Hematopoietic multipotent progenitor cell treated with erythropoietin and hydrocortisone succinate and interleukin-3 and kit ligand, for 15 days (in vitro differentiated cells): Measurements from ENCODE around the gene ACER3.
"Not testable (repeated sequence)": the region's sequence is repeated elsewhere in the genome, so short reads cannot be mapped to it uniquely, and the experiment has no call there.

ENCODE experiments used
- DNase-seq: peaks from one replicate; pipeline ENCODE4 v3.0.0-alpha.2; 2015; ENCODE audit warnings: low spot score

The ACER3 gene

GRCh38 chr11:77057938-77058474 lies 197.3 kb downstream of the ACER3 start:
- no peak for DNase-seq

DNA sequence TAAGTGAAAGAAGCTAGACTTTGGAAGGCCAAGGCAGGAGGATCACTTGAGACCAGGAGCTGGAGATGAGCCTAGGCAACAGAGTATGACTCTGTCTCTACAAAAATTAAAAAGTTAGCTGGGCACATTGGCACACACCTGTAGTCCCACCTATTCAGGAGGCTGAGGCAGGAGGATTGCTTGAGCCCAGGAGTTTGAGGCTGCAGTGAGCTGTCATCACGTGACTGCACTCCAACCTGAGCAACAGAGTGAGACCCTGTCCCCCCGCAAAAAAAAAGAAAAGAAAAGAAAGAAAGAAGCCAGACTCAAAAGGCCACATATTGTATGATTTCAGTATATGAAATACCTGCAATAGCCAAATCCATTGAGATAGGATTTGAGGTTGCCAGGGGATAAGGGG lies 198.2 kb downstream of the ACER3 start:
- DNase-seq: no peak

- no peak for DNase-seq
These were observed 199.1 kb downstream of the ACER3 start for GRCh38 chr11:77059806-77060205.

DNA sequence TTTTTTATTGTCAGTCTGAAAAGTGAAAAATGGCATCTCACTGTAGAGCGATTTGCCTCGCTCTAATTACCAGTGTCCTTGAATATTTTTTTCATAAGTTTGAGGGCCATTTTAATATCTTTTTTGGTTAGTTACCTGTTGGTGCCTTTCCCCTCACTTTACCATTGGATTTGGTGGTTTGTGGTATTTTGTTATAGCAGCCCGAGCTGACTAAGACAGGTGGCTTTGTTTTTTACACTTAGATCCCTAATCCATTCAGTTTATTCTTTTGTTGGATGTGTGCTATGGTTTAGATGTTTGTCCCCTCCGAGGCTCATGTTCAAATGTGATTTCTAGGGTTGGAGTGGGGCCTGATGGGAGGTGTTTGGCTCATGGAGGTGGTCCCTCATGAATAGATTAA lies 199.5 kb downstream of the ACER3 start:
- DNase-seq: no peak

GRCh38 chr11:77061258-77061657 lies 200.5 kb downstream of the ACER3 start:
- DNase-seq: not testable (repeated sequence)

DNA sequence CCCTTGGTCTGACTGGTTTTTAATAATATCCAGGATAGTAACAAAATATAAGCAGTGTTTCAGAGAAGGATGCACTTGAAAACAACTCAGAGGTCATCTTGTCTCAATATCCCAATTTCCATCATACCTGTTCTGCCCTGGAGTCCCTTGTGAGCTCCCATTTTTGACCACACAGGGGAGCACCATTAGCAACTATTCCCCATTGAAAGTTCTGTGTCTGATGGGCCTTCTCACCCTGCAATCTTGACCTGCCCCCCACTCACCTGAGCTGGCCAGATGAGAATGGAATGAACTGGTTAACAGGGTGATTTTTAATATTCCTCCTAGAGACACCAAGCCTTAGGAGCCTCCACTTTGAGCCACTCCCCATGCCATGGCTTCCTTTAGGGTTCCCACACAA lies 202.2 kb downstream of the ACER3 start:
- DNase-seq: no peak

DNA sequence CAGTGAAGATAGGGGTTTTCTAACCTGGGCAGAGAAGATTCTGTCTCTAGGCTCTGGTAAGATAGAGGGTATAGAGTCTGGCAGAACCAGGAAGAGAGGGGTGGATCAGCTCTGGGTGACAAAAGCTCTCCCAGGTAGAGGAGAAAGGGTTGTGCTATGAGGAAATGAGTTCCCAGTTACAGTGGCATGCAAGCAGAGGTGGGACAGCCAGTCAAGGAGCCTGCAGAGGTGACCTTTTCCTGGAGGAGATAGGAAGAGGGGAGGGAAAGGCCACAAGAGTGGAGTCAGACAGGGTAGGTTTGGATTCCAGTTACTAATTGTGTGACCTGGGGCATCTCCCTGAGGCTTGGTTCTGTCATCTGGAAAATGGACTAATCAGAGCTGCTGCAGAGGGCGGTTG lies 202.7 kb downstream of the ACER3 start:
- no peak for DNase-seq

DNA sequence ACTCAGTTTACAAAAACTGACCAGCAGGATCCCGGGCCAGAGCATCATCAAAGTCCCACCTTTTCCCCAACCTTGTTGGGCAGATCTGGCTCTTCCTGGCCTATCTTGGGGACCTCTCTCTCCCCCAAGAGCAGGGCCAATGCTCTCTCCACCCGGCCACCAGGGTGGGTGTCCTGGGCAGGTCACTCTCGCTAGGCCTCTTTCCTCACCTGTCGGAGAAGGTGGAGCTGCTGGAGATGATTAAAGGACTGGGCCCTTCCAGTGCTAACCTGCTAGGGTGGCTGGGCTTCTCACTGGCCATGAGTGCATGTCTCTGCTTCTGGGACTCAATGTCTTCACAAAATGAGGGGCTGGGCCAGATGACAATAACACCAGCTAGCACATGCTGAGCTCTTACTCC lies 203.1 kb downstream of the ACER3 start:
- no peak for DNase-seq

GRCh38 chr11:77064648-77065217 lies 204.0 kb downstream of the ACER3 start:
- DNase-seq: no peak

DNA sequence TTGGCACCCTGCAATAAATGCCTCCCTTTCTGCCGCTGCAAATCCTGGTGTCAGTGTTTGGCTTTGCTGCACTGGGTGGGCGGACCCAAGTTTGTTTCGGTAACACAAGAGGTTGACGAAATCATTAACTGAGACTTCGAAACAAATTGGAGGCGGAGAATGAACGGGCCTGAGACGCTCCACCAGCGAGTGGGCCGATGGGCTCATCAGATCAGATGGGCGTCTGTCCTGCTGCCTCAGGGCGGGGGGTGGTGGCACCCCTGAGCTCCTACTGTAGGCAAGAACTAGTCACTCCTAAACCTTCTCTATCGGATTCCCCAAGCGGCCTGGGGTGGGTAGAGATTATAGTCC lies 205.1 kb downstream of the ACER3 start:
- DNase-seq: peak; percentile 57

GRCh38 chr11:77066229-77067042 lies 205.7 kb downstream of the ACER3 start, which contains the start of gene CAPN5:
CAPN5 (plus strand) TSS chr11:77066971; CDS start chr11:77084887, 17,916 bp downstream.
- DNase-seq: peak; percentile 89

DNA sequence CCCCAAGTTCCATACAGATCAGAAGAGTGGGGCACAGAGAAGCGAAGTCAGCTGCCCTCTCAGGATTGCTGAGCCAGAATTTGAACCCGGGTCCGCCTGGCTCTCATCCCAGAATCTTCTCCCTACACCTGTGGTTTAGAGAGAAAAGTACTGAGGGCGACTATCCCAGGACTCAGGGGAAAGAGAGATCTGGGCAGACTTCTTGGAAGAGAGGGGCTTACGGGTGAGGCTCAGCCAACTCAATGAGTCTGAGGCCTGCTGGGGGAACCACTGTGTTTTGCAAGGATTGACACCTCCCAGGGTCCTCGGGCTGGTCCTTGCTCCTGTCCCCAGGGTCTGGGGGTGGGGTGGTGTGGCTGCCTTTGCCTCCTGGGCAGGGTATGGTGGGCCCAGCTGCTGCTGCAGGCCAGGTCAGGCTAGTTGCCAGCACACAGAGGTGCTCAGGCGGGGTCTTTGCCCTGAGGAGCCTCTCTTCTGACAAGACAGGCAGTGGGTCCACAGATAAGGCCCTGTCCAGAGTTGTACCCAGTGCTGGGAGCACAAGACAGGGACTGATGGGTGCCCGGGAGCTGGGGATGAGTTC lies 207.2 kb downstream of the ACER3 start:
- no peak for DNase-seq

- no peak for DNase-seq
These were observed 208.0 kb downstream of the ACER3 start for GRCh38 chr11:77068457-77069335.

- no peak for DNase-seq
These were observed 208.7 kb downstream of the ACER3 start for GRCh38 chr11:77069336-77069968.

- DNase-seq: no peak
These were observed 209.4 kb downstream of the ACER3 start for GRCh38 chr11:77069969-77070582.

- no peak for DNase-seq
These were observed 210.4 kb downstream of the ACER3 start for GRCh38 chr11:77071077-77071476.

- DNase-seq: no peak
These were observed 211.2 kb downstream of the ACER3 start for GRCh38 chr11:77071671-77072605.

- no peak for DNase-seq
These were observed 212.2 kb downstream of the ACER3 start for GRCh38 chr11:77072851-77073327.

DNA sequence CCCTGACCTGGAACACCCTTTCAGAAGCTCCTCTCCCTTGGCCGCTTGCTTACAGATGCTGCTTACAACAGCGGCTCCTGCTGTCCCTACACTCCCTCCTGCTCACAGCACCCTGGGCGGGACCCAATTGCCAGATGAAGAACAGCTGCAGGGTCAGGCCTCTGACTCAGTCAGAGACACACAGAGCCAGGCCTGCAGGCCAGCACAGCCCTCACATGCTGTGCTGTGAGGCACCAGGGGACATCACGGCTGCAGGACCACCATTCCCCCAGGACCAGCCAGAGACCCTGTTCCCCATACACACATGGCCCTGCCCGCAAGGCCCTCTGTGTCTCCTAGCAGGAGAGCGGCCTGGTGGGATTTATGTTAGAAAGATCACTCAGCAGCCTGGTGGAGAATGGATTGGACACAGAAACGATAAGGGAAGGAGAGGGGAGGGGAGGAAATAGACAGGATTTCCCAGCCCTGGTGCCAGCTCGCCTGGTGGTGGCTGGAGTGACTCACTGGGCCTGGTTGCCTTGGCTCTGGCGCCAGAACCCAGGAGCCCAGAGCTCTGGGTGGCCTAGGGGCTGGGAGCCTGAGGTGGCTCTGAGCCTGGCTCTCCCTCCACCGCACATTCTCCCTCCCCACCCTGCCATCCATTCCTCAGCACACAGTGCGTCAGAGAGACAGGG lies 212.7 kb downstream of the ACER3 start:
- peak; percentile 52 for DNase-seq
